ENCODE measurements around the gene FBXO24.

FBXO24 gene

GRCh38 chr7:100632951-100633717 is 47.0 kb downstream of the FBXO24 start:
- H3K27me3 ChIP-seq (ENCODE audit: insufficient read depth, poor library complexity, severe bottlenecking): no peaks in the 10 kb centered on the region
- H3K9me3 ChIP-seq (ENCODE audit: severe bottlenecking): no peaks in the 10 kb centered on the region
- peak overlapping the region; percentile 32 for H3K4me3 ChIP-seq (ENCODE audit: severe bottlenecking)
- H3K36me3 ChIP-seq (ENCODE audit: low read depth): no peaks in the 10 kb centered on the region
- H3K27ac ChIP-seq (ENCODE audit: poor library complexity, severe bottlenecking): no peak overlapping the region
- DNase-seq (ENCODE audit: low spot score) (no peak), ATAC-seq (ENCODE audit: low read depth) (peak; percentile 70)
- peak; percentile 40 for TF ChIP-seq CTCF (IDR thresholded peaks at IDR 0.05; ENCODE audit: poor library complexity, severe bottlenecking)
- no peaks in the 10 kb centered on the region for H3K4me1 ChIP-seq (ENCODE audit: insufficient read depth, poor library complexity, severe bottlenecking)

GRCh38 chr7:100639995-100640516 is 53.9 kb downstream of the FBXO24 start:
- Histone ChIP-seq H3K4me3 (ENCODE audit: severe bottlenecking) (no peak overlapping the region), H3K27me3 (ENCODE audit: insufficient read depth, poor library complexity, severe bottlenecking) (no peaks in the 10 kb centered on the region), H3K9me3 (ENCODE audit: severe bottlenecking) (no peaks in the 10 kb centered on the region), H3K27ac (ENCODE audit: poor library complexity, severe bottlenecking) (no peak overlapping the region), H3K36me3 (ENCODE audit: low read depth) (no peaks in the 10 kb centered on the region), H3K4me1 (ENCODE audit: insufficient read depth, poor library complexity, severe bottlenecking) (no peaks in the 10 kb centered on the region)
- ATAC-seq (ENCODE audit: low read depth): no peak
- DNase-seq (ENCODE audit: low spot score): no peak
- no peak for TF ChIP-seq CTCF (IDR thresholded peaks at IDR 0.05; ENCODE audit: poor library complexity, severe bottlenecking)

- Histone ChIP-seq H3K27me3 (ENCODE audit: insufficient read depth, poor library complexity, severe bottlenecking) (no peaks in the 10 kb centered on the region), H3K36me3 (ENCODE audit: low read depth) (no peaks in the 10 kb centered on the region), H3K4me3 (ENCODE audit: severe bottlenecking) (no peak overlapping the region), H3K27ac (ENCODE audit: poor library complexity, severe bottlenecking) (no peak overlapping the region), H3K9me3 (ENCODE audit: severe bottlenecking) (no peaks in the 10 kb centered on the region), H3K4me1 (ENCODE audit: insufficient read depth, poor library complexity, severe bottlenecking) (no peaks in the 10 kb centered on the region)
- no peak for TF ChIP-seq CTCF (IDR thresholded peaks at IDR 0.05; ENCODE audit: poor library complexity, severe bottlenecking)
- no peak for ATAC-seq (ENCODE audit: low read depth)
- DNase-seq (ENCODE audit: low spot score): no peak
Measured at GRCh38 chr7:100640517-100641440, 54.7 kb downstream of the FBXO24 start.

- Histone ChIP-seq H3K4me1 (ENCODE audit: insufficient read depth, poor library complexity, severe bottlenecking) (no peaks in the 10 kb centered on the region), H3K4me3 (ENCODE audit: severe bottlenecking) (no peak within 1 kb of the TSS), H3K27ac (ENCODE audit: poor library complexity, severe bottlenecking) (no peak within 1 kb of the TSS), H3K9me3 (ENCODE audit: severe bottlenecking) (no peaks in the 10 kb centered on the region), H3K36me3 (ENCODE audit: low read depth) (no peaks in the 10 kb centered on the region), H3K27me3 (ENCODE audit: insufficient read depth, poor library complexity, severe bottlenecking) (no peaks in the 10 kb centered on the region)
- DNase-seq (ENCODE audit: low spot score) (no peak), ATAC-seq (ENCODE audit: low read depth) (no peak)
- no peak for TF ChIP-seq CTCF (IDR thresholded peaks at IDR 0.05; ENCODE audit: poor library complexity, severe bottlenecking)
Measured at GRCh38 chr7:100641463-100641859, 55.3 kb downstream of the FBXO24 start, which contains the start of gene TFR2. Gene TFR2, minus strand, starts transcription at chr7:100641552. Its CDS starts 43 bp downstream, at chr7:100641509.
